GM06990 (cell line): ENCODE measurements around the gene DCUN1D2.
"Not testable (repeated sequence)": the region's sequence is repeated elsewhere in the genome, so short reads cannot be mapped to it uniquely, and the experiment has no call there.

ENCODE experiments used
- DNase-seq: peaks from one replicate; pipeline ENCODE4 v3.0.0-alpha.2; 2011; ENCODE audit not compliant: insufficient read length; ENCODE audit errors: extremely low read depth
- H3K27me3 ChIP-seq: replicated peaks from 2 replicates; pipeline ENCODE4 v1.6.0; 2011; ENCODE audit warnings: low read length; ENCODE audit not compliant: control insufficient read depth, insufficient read depth
- H3K36me3 ChIP-seq: 2 replicates; pipeline ENCODE4 v1.5.1; 2011; ENCODE audit warnings: low read length; ENCODE audit not compliant: control insufficient read depth, insufficient read depth
- H3K4me3 ChIP-seq: replicated peaks from 2 replicates; pipeline ENCODE4 v1.5.1; 2011; ENCODE audit warnings: low read depth, mild to moderate bottlenecking, control low read depth, low read length
- TF ChIP-seq, protein P1 (sequence below): IDR thresholded peaks from 2 replicates; pipeline ENCODE4 v1.5.1; 2011; ENCODE audit warnings: low read length, control low read depth, mild to moderate bottlenecking, inconsistent platforms; ENCODE audit not compliant: insufficient read depth, poor library complexity, severe bottlenecking

The DCUN1D2 gene

DNA sequence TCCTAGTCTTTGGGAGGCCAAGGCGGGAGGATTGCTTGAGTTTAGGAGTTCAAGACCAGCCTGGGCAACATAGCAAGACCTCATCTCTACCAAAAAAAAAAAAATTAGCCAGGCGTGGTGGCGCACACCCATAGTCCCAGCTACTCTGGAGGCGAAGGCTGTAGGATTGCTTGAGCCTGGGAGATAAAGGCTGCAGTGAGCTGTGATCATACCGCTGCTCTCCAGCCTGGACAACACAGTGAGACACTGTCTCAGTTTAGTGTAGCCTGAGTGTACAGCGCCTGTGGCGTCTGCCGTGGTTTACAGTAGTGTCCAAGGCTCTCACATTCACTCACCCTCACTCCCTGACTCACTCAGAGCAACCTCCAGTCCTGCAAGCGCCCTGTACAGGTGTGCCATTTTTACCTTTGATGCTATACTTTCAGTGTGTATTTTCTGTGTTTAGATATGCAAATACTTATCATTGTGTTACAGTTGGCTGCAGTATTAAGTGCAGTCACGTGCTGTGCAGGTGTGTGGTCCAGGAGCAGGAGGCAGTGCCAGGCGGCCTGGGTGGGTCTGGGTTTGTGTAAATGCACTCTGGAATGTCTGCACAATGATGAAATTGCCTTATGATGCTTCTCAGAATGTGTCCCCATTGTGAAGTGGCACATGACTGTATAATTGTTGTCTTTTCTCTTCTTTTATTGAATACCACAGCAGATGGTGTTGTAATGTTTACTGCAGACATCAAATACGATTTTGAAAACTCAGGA lies 36.1 kb upstream of the DCUN1D2 start:
- Histone ChIP-seq H3K27me3 (no peaks in the 10 kb centered on the region), H3K36me3 (peaks cover 5% of the 10 kb centered on the region), H3K4me3 (no peak overlapping the region)
- DNase-seq = no peak
- TF ChIP-seq, protein P1, sequence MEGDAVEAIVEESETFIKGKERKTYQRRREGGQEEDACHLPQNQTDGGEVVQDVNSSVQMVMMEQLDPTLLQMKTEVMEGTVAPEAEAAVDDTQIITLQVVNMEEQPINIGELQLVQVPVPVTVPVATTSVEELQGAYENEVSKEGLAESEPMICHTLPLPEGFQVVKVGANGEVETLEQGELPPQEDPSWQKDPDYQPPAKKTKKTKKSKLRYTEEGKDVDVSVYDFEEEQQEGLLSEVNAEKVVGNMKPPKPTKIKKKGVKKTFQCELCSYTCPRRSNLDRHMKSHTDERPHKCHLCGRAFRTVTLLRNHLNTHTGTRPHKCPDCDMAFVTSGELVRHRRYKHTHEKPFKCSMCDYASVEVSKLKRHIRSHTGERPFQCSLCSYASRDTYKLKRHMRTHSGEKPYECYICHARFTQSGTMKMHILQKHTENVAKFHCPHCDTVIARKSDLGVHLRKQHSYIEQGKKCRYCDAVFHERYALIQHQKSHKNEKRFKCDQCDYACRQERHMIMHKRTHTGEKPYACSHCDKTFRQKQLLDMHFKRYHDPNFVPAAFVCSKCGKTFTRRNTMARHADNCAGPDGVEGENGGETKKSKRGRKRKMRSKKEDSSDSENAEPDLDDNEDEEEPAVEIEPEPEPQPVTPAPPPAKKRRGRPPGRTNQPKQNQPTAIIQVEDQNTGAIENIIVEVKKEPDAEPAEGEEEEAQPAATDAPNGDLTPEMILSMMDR = no peak

DNA sequence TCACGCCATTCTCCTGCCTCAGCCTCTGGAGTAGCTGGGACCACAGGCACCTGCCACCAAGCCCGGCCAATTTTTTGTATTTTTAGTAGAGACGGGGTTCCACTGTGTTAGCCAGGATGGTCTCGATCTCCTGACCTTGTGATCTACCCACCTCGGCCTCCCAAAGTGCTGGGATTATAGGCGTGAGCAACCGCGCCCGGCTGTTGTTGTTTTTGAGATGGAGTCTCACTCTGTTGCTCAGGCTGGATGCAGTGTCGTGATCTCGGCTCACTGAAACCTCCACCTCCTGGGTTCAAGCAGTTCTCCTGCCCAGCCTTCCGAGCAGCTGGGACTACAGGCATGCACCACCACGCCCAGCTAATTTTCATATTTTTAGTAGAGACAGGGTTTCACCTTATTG lies 31.9 kb upstream of the DCUN1D2 start:
- H3K4me3 ChIP-seq, H3K27me3 ChIP-seq, DNase-seq, H3K36me3 ChIP-seq: not testable (repeated sequence)

DNA sequence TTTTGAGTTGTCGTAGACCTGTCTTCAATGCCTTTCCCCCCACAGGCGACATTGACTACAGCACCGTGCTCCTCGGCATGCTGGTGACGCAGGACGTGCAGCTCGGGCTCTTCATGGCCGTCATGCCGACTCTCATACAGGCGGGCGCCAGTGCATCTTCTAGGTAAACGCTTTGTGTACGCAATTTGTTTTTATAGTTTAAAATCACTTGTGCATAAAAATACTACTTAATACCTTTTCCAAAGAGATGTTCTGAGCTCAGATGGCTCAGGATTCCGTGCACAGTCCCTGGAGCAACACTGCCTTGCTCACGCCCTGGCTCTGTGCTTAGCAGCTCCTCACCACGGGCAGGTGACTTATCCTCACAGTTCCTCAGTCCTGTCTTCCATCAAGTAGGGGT lies 30.1 kb upstream of the DCUN1D2 start:
- H3K27me3 ChIP-seq = no peaks in the 10 kb centered on the region
- DNase-seq = no peak
- TF ChIP-seq, protein P1 = no peak
- H3K4me3 ChIP-seq = no peak overlapping the region
- peaks cover 3% of the 10 kb centered on the region for H3K36me3 ChIP-seq

DNA sequence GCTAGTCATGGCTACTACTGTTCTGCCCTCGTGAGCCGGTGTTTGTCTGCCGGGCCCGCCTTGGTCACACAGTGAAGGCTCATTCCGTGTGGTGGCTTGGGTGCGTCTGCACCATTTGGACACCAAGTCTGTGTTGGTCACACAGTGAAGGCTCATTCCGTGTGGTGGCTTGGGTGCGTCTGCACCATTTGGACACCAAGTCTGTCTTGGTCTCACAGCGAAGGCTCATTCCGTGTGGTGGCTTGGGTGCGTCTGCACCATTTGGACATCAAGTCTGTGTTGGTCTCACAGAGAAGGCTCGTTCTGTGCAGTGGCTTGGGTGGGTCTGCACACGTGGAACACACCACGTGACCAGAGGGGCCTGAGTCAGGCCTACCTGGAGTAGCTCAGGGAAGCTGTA lies 29.0 kb upstream of the DCUN1D2 start:
- no peaks in the 10 kb centered on the region for H3K27me3 ChIP-seq
- TF ChIP-seq, protein P1 = no peak
- no peak overlapping the region for H3K4me3 ChIP-seq
- no peak for DNase-seq
- peaks cover 3% of the 10 kb centered on the region for H3K36me3 ChIP-seq

DNA sequence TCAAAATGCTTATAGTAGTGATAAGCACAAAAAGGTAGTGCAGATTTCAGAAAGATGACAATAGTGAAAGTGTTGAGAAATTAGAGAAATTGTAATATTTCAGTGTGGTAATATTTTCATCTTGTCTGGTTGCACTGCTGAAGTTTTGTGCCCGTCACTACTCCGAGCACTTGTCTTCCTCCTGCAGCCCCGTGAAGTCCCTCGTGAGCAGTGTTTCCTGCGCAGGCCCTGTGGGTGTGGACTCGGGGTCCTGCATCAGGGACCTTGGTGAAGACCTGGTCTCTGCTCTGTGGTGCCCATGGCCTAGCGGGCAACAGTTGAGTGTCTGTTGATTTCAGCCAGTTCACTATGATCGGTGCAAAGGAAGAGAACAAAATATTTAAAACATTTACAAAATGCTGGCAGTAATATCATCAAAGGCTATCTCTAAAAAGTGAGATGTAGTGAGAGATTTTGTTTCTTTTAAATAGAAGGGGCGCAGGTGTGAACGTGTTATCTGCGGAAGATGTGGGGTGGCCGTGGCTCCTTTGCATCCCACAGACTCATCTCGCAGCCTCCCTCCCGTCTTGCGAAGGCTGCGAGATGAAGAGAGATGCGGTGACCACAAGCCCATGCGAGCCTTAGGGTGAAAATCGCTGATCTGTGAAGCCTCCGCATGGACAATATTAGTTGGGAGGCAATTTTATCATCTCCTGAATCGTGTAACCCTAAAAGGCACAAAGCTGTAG lies 27.7 kb upstream of the DCUN1D2 start:
- Histone ChIP-seq H3K36me3 (peaks cover 3% of the 10 kb centered on the region), H3K4me3 (no peak overlapping the region), H3K27me3 (no peaks in the 10 kb centered on the region)
- no peak for DNase-seq
- TF ChIP-seq, protein P1 = no peak

DNA sequence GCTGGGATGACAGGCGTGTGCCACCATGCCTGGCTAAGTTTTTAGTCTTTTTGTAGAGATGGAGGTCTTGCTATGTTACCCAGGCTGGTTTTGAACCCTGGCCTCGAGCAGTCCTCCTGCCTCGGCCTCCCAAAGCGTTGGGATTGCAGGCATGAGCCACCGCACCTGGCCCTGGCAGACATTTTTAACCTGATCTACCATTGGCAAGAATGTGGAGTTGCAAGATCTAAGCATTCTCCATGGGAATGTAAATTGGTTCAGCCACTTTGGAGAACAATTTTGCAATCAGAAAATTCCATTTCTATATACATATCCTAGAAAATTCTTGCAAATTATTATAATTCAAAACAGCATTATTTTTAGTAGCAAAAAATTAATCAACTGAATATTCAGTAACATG lies 24.3 kb upstream of the DCUN1D2 start:
- H3K27me3 ChIP-seq = no peaks in the 10 kb centered on the region
- TF ChIP-seq, protein P1 = no peak
- H3K4me3 ChIP-seq = no peak overlapping the region
- no peak for DNase-seq
- H3K36me3 ChIP-seq = peaks cover 6% of the 10 kb centered on the region
